T-helper 2 cell (primary cell): ENCODE measurements around the gene PARD3.
"Not testable (repeated sequence)": the region's sequence is repeated elsewhere in the genome, so short reads cannot be mapped to it uniquely, and the experiment has no call there.

Experiments used
- DNase-seq, 5 experiments: peaks; one replicate each; pipeline versions ENCODE4 v3.0.0 to v3.0.0-alpha.2; 2012 to 2022
- total RNA-seq, 2 donors: gene quantifications; one replicate each; lab custom pipeline; 2026; lab: John Stamatoyannopoulos, UW

The PARD3 gene
- total RNA-seq, result 0 to 2.6 reads per million in 2 donors

GRCh38 chr10:34815185-34816084 is at the start of gene PARD3:
Gene PARD3, minus strand, starts transcription at chr10:34815296. Its CDS starts 301 bp downstream, at chr10:34814995.
- peak in 1 of 5 experiments; percentile 9 for DNase-seq

- no peak for DNase-seq
These were observed 49.3 kb upstream of the PARD3 start for GRCh38 chr10:34864149-34865067.

GRCh38 chr10:34862892-34863291 is 47.8 kb upstream of the PARD3 start:
- no peak for DNase-seq

GRCh38 chr10:34861293-34862021 is 46.4 kb upstream of the PARD3 start:
- DNase-seq, result no peak

GRCh38 chr10:34859170-34859569 is 44.1 kb upstream of the PARD3 start:
- no peak for DNase-seq

- no peak for DNase-seq
These were observed 42.9 kb upstream of the PARD3 start for GRCh38 chr10:34858003-34858402.

- DNase-seq, result no peak
These were observed 39.1 kb upstream of the PARD3 start for GRCh38 chr10:34854147-34854601.

- no peak for DNase-seq
These were observed 38.3 kb upstream of the PARD3 start for GRCh38 chr10:34853357-34853756.

GRCh38 chr10:34850558-34850957 is 35.5 kb upstream of the PARD3 start:
- no peak for DNase-seq

- no peak for DNase-seq
These were observed 34.9 kb upstream of the PARD3 start for GRCh38 chr10:34850036-34850435.

GRCh38 chr10:34845070-34845469 is 30.0 kb upstream of the PARD3 start:
- DNase-seq, result no peak

- DNase-seq, result no peak
These were observed 29.4 kb upstream of the PARD3 start for GRCh38 chr10:34844448-34844847.

- not testable (repeated sequence) for DNase-seq
These were observed 28.4 kb upstream of the PARD3 start for GRCh38 chr10:34843470-34843869.

- no peak for DNase-seq
These were observed 23.3 kb upstream of the PARD3 start for GRCh38 chr10:34838366-34838900.

GRCh38 chr10:34835908-34836508 is 20.9 kb upstream of the PARD3 start:
- DNase-seq, result no peak

- no peak for DNase-seq
These were observed 19.2 kb upstream of the PARD3 start for GRCh38 chr10:34834274-34834673.

GRCh38 chr10:34830217-34830822 is 15.2 kb upstream of the PARD3 start:
- DNase-seq, result no peak

GRCh38 chr10:34826857-34827766 is 12.0 kb upstream of the PARD3 start:
- DNase-seq, result no peak

- no peak for DNase-seq
These were observed 11.1 kb upstream of the PARD3 start for GRCh38 chr10:34826221-34826620.

GRCh38 chr10:34825414-34825813 is 10.3 kb upstream of the PARD3 start:
- DNase-seq, result no peak
